IPS-18c (cell line): Measurements from ENCODE around the gene XRN2.
"Not testable (repeated sequence)": the region's sequence is repeated elsewhere in the genome, so short reads cannot be mapped to it uniquely, and the experiment has no call there.

ENCODE experiments used
- H3K4me3 ChIP-seq: 2 replicates; pipeline ENCODE4 v1.7.0; 2013; ENCODE audit warnings: low read depth, mild to moderate bottlenecking, low read length, moderate library complexity; ENCODE audit not compliant: insufficient read depth
- H3K9me3 ChIP-seq: one replicate; pipeline ENCODE4 v1.6.1; 2013; ENCODE audit warnings: mild to moderate bottlenecking, low read length, moderate library complexity; ENCODE audit not compliant: control insufficient read depth, insufficient read depth

Gene XRN2

GRCh38 chr20:21393166-21393565 is 90.0 kb downstream of the XRN2 start:
- no peak overlapping the region for H3K4me3 ChIP-seq
- peaks cover 4% of the 10 kb centered on the region for H3K9me3 ChIP-seq

DNA sequence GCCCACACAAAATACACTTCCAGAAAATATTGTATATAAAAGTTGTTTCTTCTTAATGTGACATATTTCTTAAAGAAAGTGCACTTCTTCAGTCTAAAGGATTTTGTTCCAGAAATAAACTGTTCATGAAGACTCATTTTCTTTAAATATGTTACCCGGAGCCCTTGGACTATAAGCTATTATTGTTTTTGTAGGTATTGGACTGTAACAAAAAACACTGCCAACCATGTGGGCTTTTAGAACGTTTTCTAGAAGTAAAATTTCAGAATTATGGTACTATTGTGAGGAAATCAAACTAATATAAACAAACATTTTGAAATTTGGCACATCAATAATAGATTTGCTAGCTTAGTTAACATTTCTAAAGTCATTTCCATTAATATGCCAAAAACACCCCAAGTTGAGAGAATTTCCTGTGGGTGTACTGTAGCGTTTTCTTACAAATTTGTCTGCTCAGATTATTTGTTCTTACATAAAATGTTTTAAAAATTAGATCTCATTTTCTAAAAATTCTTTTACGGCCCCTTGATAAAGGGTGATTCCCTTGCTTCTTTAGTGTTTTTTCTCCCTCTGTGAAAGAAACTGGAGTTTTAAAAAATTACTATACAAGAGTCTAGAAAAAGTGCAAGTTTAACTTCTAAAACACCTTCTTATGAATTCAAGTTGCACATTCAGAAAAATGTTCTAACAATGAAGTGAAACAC is 90.8 kb downstream of the XRN2 start:
- peaks cover 4% of the 10 kb centered on the region for H3K9me3 ChIP-seq
- no peak overlapping the region for H3K4me3 ChIP-seq

DNA sequence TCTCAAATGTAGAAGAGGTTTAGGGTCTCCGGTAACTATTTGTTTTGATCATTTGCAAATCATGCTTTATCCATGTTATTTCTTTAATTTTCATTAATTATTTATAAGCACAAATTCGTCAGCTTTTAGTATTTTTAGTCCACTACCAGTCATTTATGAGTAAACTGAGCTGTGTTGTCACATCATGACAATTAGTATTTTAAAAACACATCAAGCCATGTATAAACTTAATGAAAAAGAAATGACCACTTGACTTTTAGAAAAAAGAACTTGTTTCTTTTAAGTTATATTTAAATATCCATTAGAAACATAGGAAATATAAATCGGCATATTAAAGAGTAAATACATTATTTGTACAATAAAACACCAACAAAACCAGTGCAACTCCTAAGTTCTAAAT is 91.4 kb downstream of the XRN2 start:
- Histone ChIP-seq H3K4me3 (no peak overlapping the region), H3K9me3 (peaks cover 4% of the 10 kb centered on the region)

DNA sequence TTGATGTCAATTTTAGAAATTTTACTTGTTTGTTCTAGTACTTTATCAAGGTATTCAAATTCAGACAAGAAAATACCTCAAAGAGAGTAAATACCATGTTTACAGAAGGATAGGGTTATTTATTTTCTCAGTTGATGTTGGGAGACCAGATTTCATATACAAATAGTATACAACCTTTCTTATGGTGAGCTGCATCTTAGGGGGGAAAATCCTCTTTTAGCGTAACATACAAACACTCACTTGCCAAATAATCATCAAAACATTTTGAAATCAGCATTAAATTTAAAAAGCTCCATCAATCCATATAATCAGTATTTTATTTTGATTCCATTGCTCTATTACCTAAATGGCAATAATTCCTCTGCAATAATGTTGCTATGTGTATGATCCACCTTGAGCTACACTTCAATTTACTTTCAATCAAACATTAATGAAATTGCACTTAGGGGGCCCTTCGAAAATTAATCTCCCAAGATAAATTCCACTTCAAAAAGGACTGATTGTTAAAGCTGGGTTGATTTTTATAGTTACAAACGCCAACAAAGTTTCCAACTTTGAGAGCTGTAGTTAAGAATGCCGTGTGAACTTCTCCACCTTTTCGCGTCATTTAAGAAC is 92.0 kb downstream of the XRN2 start:
- 0 out of 2 replicates have a peak overlapping the region, but pooled peaks have one; percentile 11 for H3K4me3 ChIP-seq
- H3K9me3 ChIP-seq = peaks cover 4% of the 10 kb centered on the region

- Histone ChIP-seq H3K4me3 (peak overlapping the region; percentile 29; the same call in 1 of the 2 replicates), H3K9me3 (peaks cover 4% of the 10 kb centered on the region)
These were observed 92.8 kb downstream of the XRN2 start for GRCh38 chr20:21395666-21396598.

GRCh38 chr20:21396599-21397340 is 93.6 kb downstream of the XRN2 start:
- Histone ChIP-seq H3K9me3 (peaks cover 4% of the 10 kb centered on the region), H3K4me3 (peak overlapping the region; percentile 29)

DNA sequence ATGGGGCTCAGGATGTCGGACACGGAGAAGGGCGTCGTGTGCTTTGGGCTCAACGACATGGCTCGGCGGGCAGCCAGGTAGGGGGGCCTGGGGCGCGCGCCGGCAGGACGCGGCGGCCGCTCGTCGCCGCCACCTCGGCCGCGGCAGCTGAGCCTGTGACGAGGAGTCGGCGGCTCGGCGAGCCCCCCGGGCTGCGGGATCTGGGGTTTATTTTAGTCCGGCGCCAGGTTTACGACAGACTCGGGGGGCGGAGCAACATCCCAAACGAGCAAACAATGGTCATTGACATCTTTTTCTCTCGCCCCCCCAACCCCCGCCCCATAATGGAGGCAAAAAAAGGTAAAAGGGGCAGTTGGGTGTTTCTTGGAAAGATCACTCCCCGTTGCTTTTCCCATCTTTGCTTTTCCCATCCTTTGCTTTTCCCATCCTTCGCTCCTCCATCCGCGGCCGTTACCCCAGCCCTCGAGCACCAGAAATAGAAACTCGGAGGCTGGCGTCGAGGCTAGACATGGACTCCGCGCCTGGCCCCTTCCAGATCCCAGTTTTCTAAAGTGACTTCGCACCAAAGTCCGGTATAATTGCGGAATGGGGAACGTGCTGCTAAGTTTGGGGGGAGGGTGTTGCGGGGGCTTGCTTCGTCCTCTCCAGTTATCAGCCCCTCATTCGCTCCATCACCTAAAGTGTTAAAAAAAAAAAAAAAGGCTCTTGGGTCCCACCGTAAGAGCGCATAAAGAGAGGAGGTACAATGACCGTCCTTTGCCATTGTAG is 94.4 kb downstream of the XRN2 start, which contains the start of gene NKX2-4:
TSS of gene NKX2-4 (minus strand) at position 186 of the 768 bp plus-strand sequence. CDS start at position 59, 127 bp downstream.
- peaks cover 4% of the 10 kb centered on the region for H3K9me3 ChIP-seq

GRCh38 chr20:21398109-21399004 is 95.2 kb downstream of the XRN2 start:
- Histone ChIP-seq H3K4me3 (no peak overlapping the region), H3K9me3 (peaks cover 2% of the 10 kb centered on the region)

More for the DNA sequence above, 94.4 kb downstream of the XRN2 start, which contains the start of gene NKX2-4:
- peak within 1 kb of the TSS; percentile 29 for H3K4me3 ChIP-seq

DNA sequence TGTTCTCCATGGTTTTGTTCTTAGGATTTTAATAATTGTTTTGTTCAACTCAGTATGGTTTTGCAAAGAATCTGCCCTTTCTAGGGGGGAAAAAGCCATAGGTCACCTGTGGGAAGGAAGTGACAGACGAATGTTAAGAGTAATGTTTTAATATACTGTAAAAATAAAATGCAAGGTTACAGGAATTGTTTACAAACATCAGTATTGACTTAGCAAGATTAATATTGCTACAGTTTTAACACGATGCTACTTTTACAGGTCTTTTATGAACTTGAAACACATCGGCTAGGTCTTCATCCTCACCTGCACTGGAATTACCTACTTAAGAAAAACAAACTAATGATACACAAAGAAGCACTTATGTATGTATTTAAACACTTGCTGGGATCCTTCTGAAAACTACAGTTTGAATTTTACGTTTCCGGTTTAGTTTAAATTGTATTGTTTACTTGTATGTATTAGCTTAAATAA is 95.9 kb downstream of the XRN2 start:
- Histone ChIP-seq H3K9me3 (peaks cover 2% of the 10 kb centered on the region), H3K4me3 (no peak overlapping the region)

- Histone ChIP-seq H3K9me3 (peaks cover 2% of the 10 kb centered on the region), H3K4me3 (no peak overlapping the region)
These were observed 108.6 kb downstream of the XRN2 start for GRCh38 chr20:21411725-21412124.

GRCh38 chr20:21413996-21414395 is 110.9 kb downstream of the XRN2 start:
- not testable (repeated sequence) for H3K9me3 ChIP-seq, H3K4me3 ChIP-seq

GRCh38 chr20:21419147-21419546 is 116.0 kb downstream of the XRN2 start:
- H3K9me3 ChIP-seq = not testable (repeated sequence)

GRCh38 chr20:21421601-21422236 is 118.6 kb downstream of the XRN2 start:
- Histone ChIP-seq H3K4me3 (no peak overlapping the region), H3K9me3 (no peaks in the 10 kb centered on the region)

More at GRCh38 chr20:21419147-21419546, 116.0 kb downstream of the XRN2 start:
- not testable (repeated sequence) for H3K4me3 ChIP-seq

GRCh38 chr20:21423712-21424111 is 120.6 kb downstream of the XRN2 start:
- not testable (repeated sequence) for H3K9me3 ChIP-seq

DNA sequence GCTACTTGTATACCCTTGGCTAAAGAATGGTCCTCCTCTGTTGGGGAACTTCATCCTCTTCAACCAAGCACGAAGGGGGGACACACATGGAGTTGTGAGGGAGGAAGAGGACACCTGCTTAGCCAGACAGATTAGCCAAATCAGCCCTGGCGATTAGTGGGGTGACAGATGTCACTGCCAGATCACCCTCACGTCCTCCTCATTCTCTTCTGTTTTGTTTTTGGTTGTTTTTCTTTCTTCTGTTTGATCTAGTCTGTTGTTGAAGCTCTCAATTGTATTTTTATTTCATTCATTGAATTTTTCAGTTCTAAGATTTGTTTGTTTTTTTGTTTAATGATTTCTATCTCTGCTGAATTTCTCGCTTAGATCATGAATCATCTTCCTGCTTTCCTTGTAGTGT is 121.7 kb downstream of the XRN2 start:
- H3K4me3 ChIP-seq = no peak overlapping the region
- no peaks in the 10 kb centered on the region for H3K9me3 ChIP-seq

More at GRCh38 chr20:21423712-21424111, 120.6 kb downstream of the XRN2 start:
- not testable (repeated sequence) for H3K4me3 ChIP-seq
